HG03342 (cell line): ENCODE data around the gene PI4K2A.
"Not testable (repeated sequence)": the region's sequence is repeated elsewhere in the genome, so short reads cannot be mapped to it uniquely, and the experiment has no call there.

Source experiments
- ATAC-seq: cut with Tn5 transposase; IDR thresholded peaks from one replicate; pipeline ENCODE4 v1.9.1; 2021; ENCODE audit warnings: mild to moderate bottlenecking, moderate library complexity; ENCODE audit not compliant: unreplicated experiment

The PI4K2A gene

DNA sequence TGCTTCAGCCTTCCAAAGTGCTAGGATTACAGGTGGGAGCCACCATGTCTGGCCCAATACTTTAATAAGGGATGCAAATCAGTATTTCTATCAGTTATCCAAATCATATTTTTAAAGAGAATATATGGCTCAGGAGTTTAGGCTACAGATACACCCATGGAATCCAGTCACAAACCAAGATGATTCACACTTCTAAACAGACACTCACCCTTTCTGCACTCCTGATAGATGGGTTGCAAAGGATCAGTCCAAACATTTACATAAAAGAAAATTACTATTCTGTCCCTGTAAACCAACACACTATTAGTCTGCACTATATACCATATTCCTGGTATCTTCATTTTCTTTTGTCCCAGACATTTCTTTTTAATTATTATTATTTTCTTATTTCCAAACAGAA is 9.4 kb upstream of the PI4K2A start:
- no peak for ATAC-seq

DNA sequence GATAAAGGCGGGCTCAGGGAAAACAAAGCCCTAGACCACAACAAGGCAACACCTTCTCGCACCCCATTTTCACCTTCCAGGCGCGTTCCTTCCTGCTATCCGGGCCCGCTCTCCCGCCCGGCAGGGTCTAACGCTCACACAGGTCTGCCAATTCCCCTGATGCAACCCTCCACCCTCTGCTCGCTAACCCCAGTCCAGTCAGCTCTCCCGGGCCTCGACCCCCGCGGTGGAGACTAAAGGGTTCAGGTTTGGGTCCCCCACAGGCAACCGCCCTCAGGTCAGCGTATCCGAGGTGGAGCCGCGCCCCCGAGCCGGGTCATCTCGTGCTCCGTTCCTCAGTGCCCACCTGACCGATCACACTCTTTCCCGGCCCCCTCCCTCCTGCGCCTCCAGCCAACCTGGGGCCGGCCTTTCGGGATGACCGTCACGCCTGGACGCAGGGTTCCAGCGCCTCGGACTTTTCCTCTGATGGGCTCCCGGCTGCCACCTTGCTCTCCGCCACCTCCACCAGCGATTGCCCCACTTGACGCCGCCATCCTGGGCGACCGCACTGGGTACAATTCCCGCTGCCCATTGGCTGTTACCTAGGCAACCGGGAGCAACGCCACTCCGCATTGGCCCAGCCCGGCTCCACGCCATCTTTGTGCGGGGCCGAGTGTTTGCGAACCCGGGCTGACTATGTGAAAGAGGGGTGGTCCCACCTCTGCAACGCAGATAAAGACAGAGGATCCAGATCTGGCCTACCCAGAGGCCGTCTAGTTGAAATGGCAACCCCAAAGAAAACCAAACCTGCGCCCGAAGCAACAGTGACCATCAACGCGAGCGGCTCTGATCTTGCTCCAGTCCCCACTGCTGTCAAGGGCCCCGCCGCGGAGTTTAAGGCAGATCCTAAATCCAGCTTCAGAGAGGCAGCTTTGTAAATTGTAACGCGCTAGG is 7.3 kb upstream of the PI4K2A start, which contains the start of gene MORN4:
Gene MORN4, minus strand, starts transcription at position 552 of the 936 bp plus-strand sequence. CDS start 13,847 bp downstream, outside the sequence.
- peak; percentile 99 for ATAC-seq

DNA sequence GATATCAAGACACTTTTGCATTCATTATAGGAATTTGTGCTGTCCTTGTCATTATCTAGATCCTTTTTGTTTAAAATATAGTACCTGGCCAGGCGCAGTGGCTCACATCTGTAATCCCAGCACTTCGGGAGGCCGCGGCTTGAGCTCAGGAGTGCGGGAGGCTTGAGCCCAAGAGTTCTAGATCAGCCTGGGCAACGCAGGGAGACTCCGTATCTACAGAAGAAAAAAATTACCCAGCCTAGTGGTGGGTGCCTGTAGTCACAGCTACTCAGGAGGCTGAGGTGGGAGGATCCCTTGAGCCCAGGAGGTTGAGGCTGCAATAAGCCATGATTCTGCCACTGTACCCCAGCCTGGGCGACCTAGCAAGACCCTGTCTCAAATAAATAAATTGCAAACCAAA is 6.5 kb upstream of the PI4K2A start:
- no peak for ATAC-seq

DNA sequence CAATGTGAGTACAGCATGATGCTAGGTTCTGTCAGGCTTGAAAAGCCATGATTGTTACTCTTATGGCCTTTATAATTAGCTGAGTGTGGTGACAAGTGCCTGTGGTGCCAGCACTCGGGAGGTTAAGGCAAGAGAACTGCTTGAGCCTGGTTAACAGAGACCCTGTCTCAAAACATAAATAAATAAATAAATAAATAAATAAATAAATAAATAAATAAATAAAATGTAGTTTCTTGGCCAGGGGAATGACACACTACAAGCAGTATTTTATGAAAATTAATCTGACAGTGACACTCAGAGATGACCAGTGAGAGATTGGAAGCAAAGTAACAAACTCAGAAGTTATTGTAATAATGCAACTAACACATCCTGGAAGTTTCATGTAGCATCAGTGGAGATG is 4.9 kb upstream of the PI4K2A start:
- no peak for ATAC-seq

DNA sequence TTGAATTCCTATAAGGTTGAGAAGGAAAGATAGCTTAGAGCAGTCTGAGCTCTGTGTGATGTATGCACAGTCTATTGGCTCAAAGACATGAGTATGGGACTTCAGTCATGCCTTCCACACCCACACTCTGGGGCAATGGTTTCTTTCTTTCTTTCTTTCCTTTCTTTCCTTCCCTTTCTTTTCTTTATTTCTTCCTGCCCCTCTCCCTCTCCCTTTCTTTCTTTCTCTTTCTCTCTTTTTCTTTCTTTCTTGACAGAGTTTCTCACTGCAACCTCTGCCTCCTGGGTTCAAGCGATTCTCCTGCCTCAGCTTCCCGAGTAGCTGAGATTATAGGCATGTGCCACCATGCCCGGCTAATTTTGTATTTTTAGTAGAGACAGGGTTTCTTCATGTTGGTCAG is 1.4 kb upstream of the PI4K2A start:
- not testable (repeated sequence) for ATAC-seq

DNA sequence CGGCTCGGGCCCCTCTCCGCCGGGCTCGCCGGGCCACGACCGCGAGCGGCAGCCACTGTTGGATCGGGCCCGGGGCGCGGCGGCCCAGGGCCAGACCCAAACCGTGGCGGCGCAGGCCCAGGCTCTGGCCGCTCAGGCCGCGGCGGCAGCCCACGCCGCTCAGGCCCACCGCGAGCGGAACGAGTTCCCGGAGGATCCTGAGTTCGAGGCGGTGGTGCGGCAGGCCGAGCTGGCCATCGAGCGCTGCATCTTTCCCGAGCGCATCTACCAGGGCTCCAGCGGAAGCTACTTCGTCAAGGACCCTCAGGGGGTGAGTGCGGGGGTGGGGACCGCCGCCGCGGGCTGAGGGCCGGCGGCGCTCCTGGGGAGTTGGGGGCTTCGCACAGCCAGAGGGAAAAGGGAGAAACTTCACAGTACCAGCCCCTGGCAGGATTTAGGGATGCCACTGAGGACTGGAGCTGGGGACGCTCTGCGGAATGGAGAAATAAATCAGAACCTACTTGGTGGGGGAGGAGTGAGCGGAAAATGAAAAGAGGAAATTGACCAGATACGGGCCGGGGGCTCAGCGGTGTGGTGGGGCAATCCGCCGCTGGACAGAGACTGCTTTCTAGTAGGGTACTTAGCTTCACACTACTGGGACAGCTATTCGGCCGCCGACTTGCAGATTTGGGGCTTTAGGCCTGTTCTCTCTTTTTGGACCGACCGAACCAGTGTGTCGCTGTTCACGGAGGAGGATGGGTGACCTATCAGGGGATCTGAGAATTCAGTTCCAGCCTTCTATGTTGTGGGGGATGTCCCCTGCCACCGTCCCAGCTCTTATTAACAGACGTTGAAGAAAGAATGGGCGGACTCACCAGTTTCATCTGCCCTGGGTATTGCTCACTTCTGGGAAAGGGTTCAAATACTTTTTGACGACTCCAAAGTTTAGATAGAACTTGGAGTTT is 669 bp downstream of the PI4K2A start:
- peak; percentile 23 for ATAC-seq

DNA sequence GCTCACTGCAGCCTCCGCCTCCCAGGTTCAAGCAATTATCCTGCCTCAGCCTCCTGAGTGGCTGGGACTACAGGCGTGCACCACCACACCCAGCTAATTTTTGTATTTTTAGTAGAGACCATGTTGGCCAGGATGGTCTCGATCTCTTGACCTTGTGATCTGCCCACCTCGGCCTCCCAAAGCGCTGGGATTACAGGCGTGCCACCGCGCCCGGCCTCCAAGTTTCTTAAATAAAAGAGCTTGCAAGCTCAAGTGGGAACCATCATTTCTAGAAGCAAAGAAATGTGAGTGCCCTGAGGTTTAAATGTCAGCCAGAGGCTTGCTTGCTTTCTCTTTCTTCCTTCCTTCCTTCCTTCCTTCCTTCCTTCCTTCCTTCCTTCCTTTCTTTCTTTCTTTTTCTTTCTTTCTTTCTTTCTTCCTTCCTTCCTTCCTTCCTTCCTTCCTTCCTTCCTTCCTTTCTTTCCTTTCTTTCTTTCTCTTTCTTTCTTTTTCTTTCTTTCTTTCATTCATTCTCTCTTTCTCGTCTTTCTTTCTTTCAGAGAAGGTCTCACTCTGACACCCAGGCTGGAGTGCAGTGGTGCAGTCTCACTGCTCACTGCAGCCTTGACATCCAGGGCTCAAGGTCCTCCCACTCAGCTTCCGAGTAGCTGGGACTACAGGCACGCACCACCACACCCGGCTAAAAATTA is 2.1 kb downstream of the PI4K2A start:
- not testable (repeated sequence) for ATAC-seq

DNA sequence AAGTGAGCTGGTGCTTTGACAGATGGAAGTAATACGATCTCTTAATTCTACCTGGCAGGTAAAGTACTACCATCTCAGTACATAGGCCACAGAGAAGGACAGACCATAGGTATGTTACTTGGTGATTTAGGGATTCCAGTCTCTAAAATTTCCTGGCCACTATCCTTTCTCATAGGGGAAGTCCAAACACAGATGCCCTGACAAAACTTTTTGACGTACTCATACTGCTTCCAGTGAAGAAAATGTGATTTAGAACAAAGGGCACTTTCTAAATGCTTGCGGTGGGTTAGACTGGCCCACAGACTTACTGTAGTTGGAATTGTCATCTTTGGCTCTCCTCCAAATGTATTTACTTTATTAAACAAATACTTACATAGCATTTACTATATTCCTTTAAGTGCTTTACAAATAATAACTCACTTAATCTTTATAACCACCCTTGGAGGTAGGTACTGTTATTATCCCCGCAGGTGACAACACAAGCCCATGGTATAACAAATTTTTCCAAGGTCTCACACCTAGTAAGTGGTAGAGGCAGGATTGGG is 3.0 kb downstream of the PI4K2A start:
- ATAC-seq, result no peak

DNA sequence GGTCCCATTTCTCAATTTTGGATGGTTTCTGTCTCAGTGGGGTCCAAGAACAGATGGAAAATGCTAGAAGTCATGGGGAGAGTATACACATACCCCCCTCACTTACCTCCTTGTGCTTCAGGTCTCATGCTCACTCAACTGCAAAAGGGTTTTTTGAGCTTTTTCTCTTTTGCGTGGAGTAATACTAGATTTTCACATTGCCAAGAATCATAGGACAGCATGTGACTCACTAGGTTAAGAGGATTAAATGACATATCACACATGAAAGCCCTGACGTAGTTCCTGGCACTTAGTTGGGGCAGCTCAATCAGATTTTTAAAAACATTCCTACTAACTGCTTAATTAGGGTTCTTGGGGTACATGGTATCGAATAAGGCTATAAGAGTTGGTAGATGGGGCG is 4.5 kb downstream of the PI4K2A start:
- ATAC-seq, result no peak

DNA sequence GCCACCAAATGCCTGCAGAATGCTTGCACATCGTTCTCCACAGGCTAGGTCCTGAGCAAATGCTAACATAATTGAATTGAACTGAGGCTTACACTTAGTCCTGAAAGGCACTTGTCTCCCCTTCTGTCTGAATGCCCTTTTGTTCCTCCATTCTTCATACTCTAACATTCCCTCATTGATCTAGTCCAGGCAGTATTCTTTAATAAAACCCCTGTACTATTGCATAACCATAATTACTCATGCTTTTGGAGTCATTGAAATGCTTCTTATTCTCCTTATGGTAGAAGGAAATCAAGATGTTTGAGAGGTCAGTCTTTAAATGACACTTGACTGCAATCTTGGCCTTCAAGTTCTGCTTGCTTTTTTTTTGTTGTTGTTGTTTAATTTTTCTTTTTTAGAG is 7.1 kb downstream of the PI4K2A start:
- no peak for ATAC-seq

DNA sequence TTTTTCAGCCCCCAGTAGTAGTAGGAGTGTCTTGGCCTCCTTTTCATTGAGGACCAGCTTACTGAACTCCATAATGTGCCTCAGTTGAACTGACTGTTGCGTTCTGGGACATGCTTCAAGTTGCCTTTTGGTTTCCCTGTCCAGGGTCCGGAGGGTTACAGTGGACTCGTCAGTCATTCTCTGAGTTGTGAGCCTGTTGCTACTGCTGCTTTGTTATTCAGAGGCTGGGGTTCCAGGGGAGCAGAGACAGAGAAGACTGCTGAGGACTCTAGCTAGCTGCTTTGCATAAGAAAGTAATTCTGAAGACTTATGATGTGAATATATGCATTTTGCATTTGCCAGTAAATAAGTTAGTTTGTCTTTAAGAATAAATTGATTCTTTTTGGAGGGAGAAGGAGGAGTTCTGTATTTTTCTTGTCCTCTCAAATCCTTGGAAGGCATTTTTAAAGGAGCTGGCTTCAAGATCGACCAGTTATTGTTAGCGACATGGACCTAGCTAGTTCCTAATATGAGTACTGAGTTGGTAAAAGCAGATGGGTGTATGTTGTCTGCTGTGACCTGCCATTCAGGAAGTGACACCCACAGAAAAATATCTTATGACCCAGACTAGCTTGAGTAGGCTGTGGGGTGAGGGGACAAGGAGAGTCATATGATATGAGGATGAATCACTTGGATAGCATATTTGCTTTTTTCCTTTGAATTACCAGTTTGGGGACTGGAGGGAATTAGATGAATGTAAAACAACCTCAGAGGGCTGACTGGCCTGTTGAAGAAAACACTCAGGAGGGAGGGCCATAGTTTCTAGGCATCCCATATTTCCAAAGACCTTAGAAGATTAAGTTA is 8.3 kb downstream of the PI4K2A start:
- peak; percentile 90 for ATAC-seq

DNA sequence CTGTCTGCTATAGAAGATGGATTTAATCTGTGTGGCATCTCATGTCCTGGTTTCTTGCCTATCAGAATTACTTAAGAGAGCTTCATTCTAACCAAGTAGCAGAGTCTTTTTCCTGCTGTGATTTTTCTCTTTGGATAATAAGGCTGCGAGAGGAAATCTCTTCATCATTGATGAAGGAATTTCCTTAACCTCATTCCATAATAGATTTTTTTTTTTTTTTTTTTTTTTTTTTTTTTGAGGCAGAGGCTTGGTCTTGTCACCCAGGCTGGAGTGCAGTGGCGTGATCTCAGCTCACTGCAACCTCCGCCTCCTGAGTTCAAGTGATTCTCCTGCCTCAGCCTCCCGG is 8.9 kb downstream of the PI4K2A start:
- ATAC-seq, result not testable (repeated sequence)

DNA sequence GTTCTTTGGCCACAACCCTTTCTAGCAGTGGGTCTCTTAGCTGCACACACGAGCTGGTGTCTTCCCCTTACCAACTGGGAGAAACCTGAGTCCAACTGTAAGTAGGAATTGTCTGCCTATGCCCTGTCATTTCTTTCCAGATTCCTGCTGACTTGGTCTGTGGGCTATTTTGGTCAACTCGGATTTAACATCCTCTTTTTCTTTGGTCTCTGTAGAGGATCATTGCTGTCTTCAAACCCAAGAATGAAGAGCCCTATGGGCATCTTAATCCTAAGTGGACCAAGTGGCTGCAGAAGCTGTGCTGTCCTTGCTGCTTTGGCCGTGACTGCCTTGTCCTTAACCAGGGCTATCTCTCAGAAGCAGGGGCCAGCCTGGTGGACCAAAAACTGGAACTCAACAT is 10.3 kb downstream of the PI4K2A start:
- ATAC-seq, result no peak

DNA sequence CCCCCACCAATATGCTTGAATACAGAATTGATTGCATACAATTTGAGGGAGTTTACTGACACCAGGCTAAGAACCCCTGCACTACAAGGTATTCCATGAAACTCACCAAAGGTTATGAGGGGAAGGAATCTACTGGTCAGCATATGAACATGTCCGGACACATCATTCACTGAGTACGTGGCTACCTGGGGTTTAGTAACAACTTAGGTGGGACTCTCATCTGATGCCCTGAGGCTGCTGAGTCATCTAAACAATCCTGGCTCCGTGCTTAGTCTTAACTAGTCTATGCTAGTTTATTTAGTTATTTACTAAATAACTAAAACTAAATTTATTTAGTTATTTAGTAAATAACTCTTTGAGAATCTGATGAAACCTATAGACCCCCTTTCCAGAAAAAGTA is 11.3 kb downstream of the PI4K2A start:
- no peak for ATAC-seq

DNA sequence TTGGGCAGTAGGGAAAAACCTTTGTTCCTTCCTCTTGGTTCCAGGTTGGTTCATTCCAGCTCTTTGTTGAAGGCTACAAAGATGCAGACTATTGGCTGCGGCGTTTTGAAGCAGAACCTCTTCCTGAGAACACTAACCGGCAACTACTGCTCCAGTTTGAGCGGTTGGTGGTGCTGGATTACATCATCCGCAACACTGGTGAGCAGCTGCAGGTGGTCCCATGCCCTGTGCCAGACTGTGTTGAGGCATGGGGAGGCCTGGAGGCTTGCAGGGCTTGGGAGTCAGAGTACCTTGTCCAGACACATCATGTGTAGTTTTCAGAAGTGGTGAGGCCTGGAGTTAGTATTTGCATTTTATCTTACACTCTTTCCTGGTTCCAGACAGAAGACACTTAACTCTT is 16.3 kb downstream of the PI4K2A start:
- ATAC-seq, result no peak

DNA sequence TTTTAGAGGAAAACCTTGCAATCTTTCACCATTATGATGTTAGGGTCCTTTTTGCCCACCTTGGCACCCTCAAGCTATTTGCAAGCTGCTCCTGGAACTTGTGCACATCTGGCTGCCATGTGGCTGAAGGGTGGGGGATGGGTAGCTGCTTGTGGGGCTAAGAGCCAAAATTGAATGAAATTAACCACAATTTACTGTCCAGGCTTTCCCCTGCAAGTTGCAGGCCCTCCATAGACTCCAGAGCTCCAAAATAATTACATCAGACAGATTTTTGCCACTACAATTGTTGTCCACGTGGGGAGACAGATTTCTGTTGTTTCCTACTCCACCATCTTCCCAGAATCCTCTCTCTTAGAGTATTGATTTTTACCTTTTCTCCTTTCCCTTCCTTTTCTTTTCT is 19.1 kb downstream of the PI4K2A start:
- no peak for ATAC-seq

DNA sequence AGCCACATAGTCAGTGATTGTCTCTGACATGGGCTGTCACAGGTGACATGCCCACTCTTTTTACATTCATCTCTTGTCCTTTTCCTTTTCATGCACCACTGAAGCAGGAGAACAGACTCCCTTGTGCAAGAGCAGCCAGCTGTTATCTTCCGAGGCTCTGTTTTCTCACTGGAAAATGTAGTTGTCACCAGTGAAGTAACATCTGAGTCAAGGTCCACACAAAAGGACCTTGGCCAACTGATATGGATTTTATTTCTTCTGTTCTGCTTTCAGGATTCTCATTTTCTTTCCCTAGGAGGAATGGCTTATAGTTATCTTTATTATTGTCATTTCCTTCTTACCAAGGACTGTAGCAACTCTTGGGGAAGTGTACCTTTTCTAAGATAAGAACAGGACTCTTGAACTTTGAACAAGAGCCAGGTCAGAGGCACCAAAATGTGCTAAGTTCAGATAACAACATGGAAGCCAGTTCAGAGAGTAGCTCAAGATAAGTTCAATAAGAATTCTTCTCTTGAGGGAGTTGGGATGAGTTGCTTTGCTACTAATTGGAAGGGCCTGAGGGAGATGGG is 23.9 kb downstream of the PI4K2A start:
- no peak for ATAC-seq

DNA sequence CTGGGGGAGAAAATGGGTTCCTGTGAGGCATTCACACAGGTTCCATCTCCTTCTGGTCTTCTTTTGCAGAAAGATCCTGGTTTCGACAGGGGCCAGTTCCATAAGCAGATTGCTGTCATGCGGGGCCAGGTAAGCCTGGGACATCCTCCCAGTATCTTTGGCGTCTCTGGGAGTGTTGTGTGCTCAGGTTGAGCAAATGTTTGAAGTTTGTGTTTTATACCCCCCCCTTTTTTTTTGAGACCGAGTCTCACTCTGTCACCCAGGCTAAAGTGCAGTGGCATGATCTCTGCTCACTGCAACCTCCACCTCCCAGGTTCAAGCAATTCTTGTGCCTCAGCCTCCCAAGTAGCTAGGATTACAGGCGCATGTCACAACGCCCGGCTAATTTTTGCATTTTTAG is 26.5 kb downstream of the PI4K2A start:
- ATAC-seq, result no peak

DNA sequence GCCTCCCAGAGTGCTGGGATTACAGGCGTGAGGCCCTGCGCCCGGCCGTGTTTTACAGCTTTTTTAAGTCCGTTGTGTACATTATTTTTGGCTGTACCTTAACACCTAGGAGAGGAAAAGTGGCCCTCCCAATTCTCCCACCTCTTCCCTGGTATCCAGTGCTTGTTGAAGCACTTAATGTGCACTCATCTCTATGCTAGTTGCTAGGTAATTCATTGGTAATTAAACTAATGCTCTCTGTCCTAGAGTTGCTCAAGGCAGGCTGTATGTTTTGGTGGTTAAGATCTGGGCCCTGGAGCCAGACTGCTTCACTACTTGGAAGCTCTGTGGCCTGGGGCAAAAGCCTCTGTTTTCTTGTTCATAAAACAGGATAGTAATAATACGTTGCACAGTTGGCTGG is 27.0 kb downstream of the PI4K2A start:
- ATAC-seq, result no peak

DNA sequence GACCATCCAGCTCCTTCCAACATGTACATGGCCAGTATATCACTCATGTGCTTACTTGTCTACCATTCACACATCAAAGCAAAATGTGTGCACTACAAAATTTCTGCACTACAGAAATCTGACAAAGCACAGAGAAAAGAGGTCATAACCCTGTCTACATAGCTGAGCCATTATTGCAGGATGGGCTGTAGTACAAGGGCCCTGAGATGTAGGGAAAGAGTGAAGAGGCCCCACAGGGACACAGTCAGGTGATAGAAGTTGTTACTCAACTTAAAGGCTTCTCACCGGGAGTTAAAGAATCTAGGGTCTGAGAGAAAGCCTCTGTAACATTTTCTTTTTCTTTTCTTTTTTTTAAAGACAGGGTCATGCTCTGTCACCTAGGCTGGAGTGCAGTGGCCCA is 29.1 kb downstream of the PI4K2A start:
- ATAC-seq, result no peak
